Neutrophil (primary cell): ENCODE measurements around the gene HAO2.

Experiments
- H3K27ac ChIP-seq: fragments of 200-600 bp; sonication (generic); 2 replicates; pipeline ENCODE4 v1.5.1; 2016; ENCODE audit warnings: mild to moderate bottlenecking, moderate library complexity
- H3K27me3 ChIP-seq: fragments of 200-600 bp; sonication (generic); 2 replicates; pipeline ENCODE4 v1.6.0; 2016; ENCODE audit warnings: mild to moderate bottlenecking
- H3K36me3 ChIP-seq: fragments of 200-600 bp; sonication (generic); 2 replicates; pipeline ENCODE4 v1.5.1; 2017
- H3K4me1 ChIP-seq, 2 experiments: fragments of 200-600 bp in 1 of 2; sonication (generic) in 1 of 2; 1 replicate in 1 of 2; 2 replicates in 1 of 2; pipeline versions ENCODE4 v1.5.1 to v1.6.1; 2013 to 2016; ENCODE audit warnings: low read depth in 1 of 2, low read length in 1 of 2, mild to moderate bottlenecking in 1 of 2, moderate library complexity in 1 of 2; ENCODE audit not compliant: control insufficient read depth in 1 of 2, insufficient read depth in 1 of 2
- H3K4me3 ChIP-seq, 2 experiments: fragments of 200-600 bp in 1 of 2; sonication (generic) in 1 of 2; 1 replicate in 1 of 2; 2 replicates in 1 of 2; pipeline ENCODE4 v1.5.1; 2013 to 2016; ENCODE audit warnings: low read depth in 1 of 2, low read length in 1 of 2, mild to moderate bottlenecking in 1 of 2, moderate library complexity in 1 of 2
- H3K9me3 ChIP-seq: fragments of 200-600 bp; sonication (generic); 2 replicates; pipeline ENCODE4 v1.5.1; 2016
- CTCF ChIP-seq: fragments of 200-600 bp; sonication (generic); IDR thresholded peaks from 2 replicates; pipeline ENCODE4 v1.5.1; 2016; ENCODE audit warnings: antibody characterized with exemption

HAO2 gene

GRCh38 chr1:119420638-119421037 lies 52.1 kb downstream of the HAO2 start:
- no peaks in the 10 kb centered on the region for H3K9me3 ChIP-seq
- H3K27me3 ChIP-seq: peaks cover 3% of the 10 kb centered on the region
- no peak overlapping the region for H3K27ac ChIP-seq
- no peaks in the 10 kb centered on the region for H3K4me1 ChIP-seq
- no peak for TF ChIP-seq CTCF
- no peaks in the 10 kb centered on the region for H3K36me3 ChIP-seq
- no peak overlapping the region for H3K4me3 ChIP-seq

- H3K27me3 ChIP-seq: peaks cover 3% of the 10 kb centered on the region
- TF ChIP-seq CTCF: no peak
- no peak overlapping the region for H3K27ac ChIP-seq
- H3K36me3 ChIP-seq: no peaks in the 10 kb centered on the region
- no peaks in the 10 kb centered on the region for H3K9me3 ChIP-seq
- no peaks in the 10 kb centered on the region for H3K4me1 ChIP-seq
- no peak overlapping the region for H3K4me3 ChIP-seq
These were observed 54.0 kb downstream of the HAO2 start for GRCh38 chr1:119422631-119423030.

GRCh38 chr1:119428991-119429390 lies 60.4 kb downstream of the HAO2 start:
- no peak for TF ChIP-seq CTCF
- no peaks in the 10 kb centered on the region for H3K4me1 ChIP-seq
- H3K27ac ChIP-seq: no peak overlapping the region
- H3K4me3 ChIP-seq: no peak overlapping the region
- no peaks in the 10 kb centered on the region for H3K36me3 ChIP-seq
- H3K27me3 ChIP-seq: no peaks in the 10 kb centered on the region
- H3K9me3 ChIP-seq: no peaks in the 10 kb centered on the region

GRCh38 chr1:119429687-119430086 lies 61.1 kb downstream of the HAO2 start:
- no peak overlapping the region for H3K4me3 ChIP-seq
- no peaks in the 10 kb centered on the region for H3K36me3 ChIP-seq
- H3K27ac ChIP-seq: no peak overlapping the region
- no peak for TF ChIP-seq CTCF
- no peaks in the 10 kb centered on the region for H3K27me3 ChIP-seq
- H3K4me1 ChIP-seq: no peaks in the 10 kb centered on the region
- H3K9me3 ChIP-seq: no peaks in the 10 kb centered on the region

- Histone ChIP-seq H3K4me3 (no peak overlapping the region), H3K4me1 (no peaks in the 10 kb centered on the region), H3K27me3 (no peaks in the 10 kb centered on the region), H3K27ac (no peak overlapping the region), H3K9me3 (no peaks in the 10 kb centered on the region), H3K36me3 (no peaks in the 10 kb centered on the region)
- TF ChIP-seq CTCF: no peak
These were observed 61.9 kb downstream of the HAO2 start for GRCh38 chr1:119430486-119430885.

GRCh38 chr1:119431836-119432235 lies 63.3 kb downstream of the HAO2 start:
- Histone ChIP-seq H3K4me3 (no peak overlapping the region), H3K4me1 (no peaks in the 10 kb centered on the region), H3K36me3 (no peaks in the 10 kb centered on the region), H3K27me3 (no peaks in the 10 kb centered on the region), H3K27ac (no peak overlapping the region), H3K9me3 (no peaks in the 10 kb centered on the region)
- TF ChIP-seq CTCF: no peak
